Peyer's patch (tissue), 4 donors: ENCODE measurements around the gene EFNA1. TPM values are rescaled to one million over a fixed set of nuclear protein-coding genes. Genes with fewer than 3 reads are reported as not detected.
A peak's percentile ranks its signal among the peaks of the same experiment; 100 is the strongest.

Source experiments
- DNase-seq, 3 donors: peaks; one replicate each; pipeline ENCODE4 v3.0.0-alpha.2; 2017 to 2019
- H3K27ac ChIP-seq, 4 donors: fragments of 200-600 bp; sonication (generic); one replicate each; pipeline ENCODE4 v1.5.1; 2016 to 2019
- H3K27me3 ChIP-seq, 2 donors: fragments of 200-600 bp; sonication (generic); one replicate each; pipeline ENCODE4 v1.5.1; 2019
- H3K36me3 ChIP-seq, 3 donors: fragments of 200-600 bp; sonication (generic); one replicate each; pipeline ENCODE4 v1.5.1; 2016 to 2019
- H3K4me1 ChIP-seq, 4 donors: fragments of 200-600 bp; sonication (generic); one replicate each; pipeline ENCODE4 v1.5.1; 2016 to 2019
- H3K4me3 ChIP-seq, 4 donors: fragments of 200-600 bp; sonication (generic); 1 replicate in 3 of 4; 2 replicates in 1 of 4; pipeline ENCODE4 v1.5.1; 2016 to 2019; ENCODE audit warnings: mild to moderate bottlenecking in 1 of 4
- H3K9me3 ChIP-seq, 4 donors: fragments of 200-600 bp; sonication (generic); one replicate each; pipeline ENCODE4 v1.5.1; 2016 to 2019; ENCODE audit warnings: mild to moderate bottlenecking in 1 of 4
- POLR2A ChIP-seq, 2 donors: fragments of 450-650 bp; IDR thresholded peaks; one replicate each; pipeline ENCODE4 v1.5.1; 2017; ENCODE audit warnings: antibody characterized with exemption in 2 of 2, mild to moderate bottlenecking in 2 of 2, moderate library complexity in 2 of 2
- total RNA-seq, 4 donors: library from RNA; depleted of rRNA; stranded (reverse); fragments of >200 nt; gene quantifications; one replicate each; pipeline ENCODE4 v1.1.0, GENCODE V29; 2016
- TF ChIP-seq, protein P1 (sequence below), 6 experiments: fragments of 450-650 bp in 4 of 6; fragments of 200-600 bp in 2 of 6; sonication (generic) in 1 of 6; IDR thresholded peaks; one replicate each; pipeline ENCODE4 v1.5.1; 2017 to 2019; ENCODE audit warnings: antibody characterized with exemption in 6 of 6, mild to moderate bottlenecking in 3 of 6, moderate library complexity in 1 of 6

EFNA1 gene
- total RNA-seq, 4 donors from 2014 or later: 13.2 to 166 (median 145) TPM

DNA sequence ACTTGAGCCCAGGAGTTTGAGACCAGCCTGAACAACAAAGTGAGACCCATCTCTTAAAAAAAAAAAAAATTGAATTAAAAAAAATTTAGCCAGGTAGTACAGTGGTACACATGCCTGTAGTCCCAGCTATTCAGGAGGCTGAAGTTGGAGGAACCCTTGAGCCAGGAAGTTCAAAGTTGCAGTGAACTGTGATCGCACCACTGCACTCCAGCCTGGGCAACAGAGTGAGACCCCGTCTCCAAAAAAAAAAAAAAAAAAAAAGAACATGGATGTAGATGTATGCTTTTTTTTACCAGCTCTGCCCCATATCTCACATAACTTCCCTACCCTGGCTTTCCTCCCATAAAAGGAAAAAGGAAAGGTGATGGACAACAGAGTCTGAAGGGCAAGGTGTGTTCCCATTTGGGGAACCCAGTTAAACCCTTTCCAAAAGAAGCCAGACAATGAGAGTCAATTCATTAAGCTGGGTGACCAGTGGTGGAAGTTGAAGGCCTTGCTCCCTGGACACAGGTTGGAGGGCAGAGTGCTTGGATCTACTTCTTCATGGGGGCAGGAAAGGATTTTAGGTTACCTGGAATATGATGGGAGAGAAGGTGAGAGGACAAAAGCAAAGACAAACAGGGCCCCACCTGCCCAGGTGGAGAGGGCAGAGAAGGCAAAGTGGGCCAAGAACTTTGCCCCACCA lies 42.6 kb downstream of the EFNA1 start:
- peaks cover 0 to 9% (median 0%) of the 10 kb centered on the region in 3 donors for H3K36me3 ChIP-seq
- H3K4me1 ChIP-seq: peaks cover 0 to 42% (median 17%) of the 10 kb centered on the region in 4 donors
- TF ChIP-seq, protein P1, sequence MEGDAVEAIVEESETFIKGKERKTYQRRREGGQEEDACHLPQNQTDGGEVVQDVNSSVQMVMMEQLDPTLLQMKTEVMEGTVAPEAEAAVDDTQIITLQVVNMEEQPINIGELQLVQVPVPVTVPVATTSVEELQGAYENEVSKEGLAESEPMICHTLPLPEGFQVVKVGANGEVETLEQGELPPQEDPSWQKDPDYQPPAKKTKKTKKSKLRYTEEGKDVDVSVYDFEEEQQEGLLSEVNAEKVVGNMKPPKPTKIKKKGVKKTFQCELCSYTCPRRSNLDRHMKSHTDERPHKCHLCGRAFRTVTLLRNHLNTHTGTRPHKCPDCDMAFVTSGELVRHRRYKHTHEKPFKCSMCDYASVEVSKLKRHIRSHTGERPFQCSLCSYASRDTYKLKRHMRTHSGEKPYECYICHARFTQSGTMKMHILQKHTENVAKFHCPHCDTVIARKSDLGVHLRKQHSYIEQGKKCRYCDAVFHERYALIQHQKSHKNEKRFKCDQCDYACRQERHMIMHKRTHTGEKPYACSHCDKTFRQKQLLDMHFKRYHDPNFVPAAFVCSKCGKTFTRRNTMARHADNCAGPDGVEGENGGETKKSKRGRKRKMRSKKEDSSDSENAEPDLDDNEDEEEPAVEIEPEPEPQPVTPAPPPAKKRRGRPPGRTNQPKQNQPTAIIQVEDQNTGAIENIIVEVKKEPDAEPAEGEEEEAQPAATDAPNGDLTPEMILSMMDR (IDR thresholded peaks at IDR 0.05): no peak
- no peak for TF ChIP-seq POLR2A (IDR thresholded peaks at IDR 0.05)
- DNase-seq: peak in 1 of 3 donors; percentile 4
- H3K9me3 ChIP-seq: no peaks in the 10 kb centered on the region
- no peak overlapping the region for H3K27ac ChIP-seq
- H3K4me3 ChIP-seq: no peak overlapping the region
- peaks cover 0 to 4% of the 10 kb centered on the region in 2 donors for H3K27me3 ChIP-seq

DNA sequence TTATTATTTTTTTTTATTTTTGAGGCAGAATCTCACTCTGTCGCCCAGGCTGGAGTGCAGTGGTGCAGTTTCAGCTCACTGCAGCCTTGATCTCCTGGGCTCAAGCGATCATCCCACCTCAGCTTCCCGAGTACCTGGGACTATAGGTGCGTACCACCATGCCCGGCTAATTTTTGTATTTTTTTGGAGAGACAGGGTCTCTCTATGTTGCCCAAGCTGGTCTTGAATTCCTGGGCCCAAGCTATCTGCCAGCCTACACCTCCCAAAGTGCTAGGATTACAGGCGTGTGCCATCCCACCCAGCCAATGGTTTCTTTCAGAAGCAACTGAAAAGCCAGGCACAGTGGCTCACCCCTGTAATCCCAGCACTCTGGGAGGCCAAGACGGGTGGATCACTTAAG lies 43.1 kb downstream of the EFNA1 start:
- Histone ChIP-seq H3K4me3 (no peak overlapping the region), H3K36me3 (peaks cover 0 to 9% (median 0%) of the 10 kb centered on the region in 3 donors), H3K9me3 (no peaks in the 10 kb centered on the region), H3K4me1 (peaks cover 0 to 42% (median 17%) of the 10 kb centered on the region in 4 donors), H3K27me3 (peaks cover 0 to 4% of the 10 kb centered on the region in 2 donors), H3K27ac (no peak overlapping the region)
- peak in 2 of 3 donors; percentile 13 to 29 for DNase-seq
- TF ChIP-seq, protein P1 (IDR thresholded peaks at IDR 0.05): no peak
- TF ChIP-seq POLR2A (IDR thresholded peaks at IDR 0.05): no peak

DNA sequence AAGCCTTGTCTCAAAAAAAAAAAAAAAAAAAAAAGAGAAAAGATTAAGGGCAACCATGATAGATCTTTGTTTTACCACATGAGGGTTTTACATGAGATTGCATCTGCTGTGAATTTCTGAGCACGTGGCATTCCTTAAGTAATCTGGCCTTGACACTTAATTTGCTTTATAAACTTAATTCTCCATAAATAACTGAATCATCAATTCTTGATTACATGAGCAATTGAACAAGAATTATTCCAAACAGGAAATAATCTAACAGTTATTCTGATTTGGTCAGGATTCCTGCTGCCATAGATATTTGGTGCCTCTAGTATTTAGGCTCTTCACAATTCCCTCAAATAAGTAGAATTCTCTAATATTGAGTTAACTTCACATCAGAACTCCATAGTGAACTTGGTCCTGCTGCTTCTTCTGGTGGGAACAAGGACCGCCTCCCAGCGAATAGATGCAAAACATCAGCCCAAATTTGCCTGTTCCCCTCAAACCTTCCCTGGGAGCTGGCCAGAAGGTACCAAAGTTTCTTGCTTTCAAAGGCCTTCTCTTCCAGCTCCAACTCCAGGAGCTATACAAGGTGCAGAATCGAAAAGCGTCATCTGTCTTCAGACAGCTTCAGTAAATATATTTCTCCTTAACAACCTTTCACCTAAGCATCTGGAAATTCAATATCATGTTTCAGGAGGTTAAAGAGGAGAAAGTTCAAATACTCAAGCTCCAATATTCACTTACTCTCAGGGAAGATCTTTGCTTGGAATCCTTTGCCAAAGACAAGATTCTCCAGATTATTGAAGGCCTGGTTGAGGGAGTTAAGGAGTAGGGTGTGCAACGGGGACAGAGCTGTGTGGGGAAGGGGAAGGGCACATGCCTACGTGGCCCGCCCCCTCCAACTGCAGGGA lies 44.4 kb downstream of the EFNA1 start:
- Histone ChIP-seq H3K36me3 (peaks cover 0 to 9% (median 0%) of the 10 kb centered on the region in 3 donors), H3K4me1 (peaks cover 0 to 39% (median 16%) of the 10 kb centered on the region in 4 donors), H3K9me3 (no peaks in the 10 kb centered on the region), H3K27me3 (peaks cover 0 to 4% of the 10 kb centered on the region in 2 donors), H3K27ac (peak overlapping the region; percentile 87 to 91 (median 90)), H3K4me3 (peak overlapping the region; percentile 76 to 86 (median 83))
- TF ChIP-seq POLR2A (IDR thresholded peaks at IDR 0.05): no peak
- TF ChIP-seq, protein P1 (IDR thresholded peaks at IDR 0.05): no peak
- peak in 2 of 3 donors; percentile 15 to 28 for DNase-seq

DNA sequence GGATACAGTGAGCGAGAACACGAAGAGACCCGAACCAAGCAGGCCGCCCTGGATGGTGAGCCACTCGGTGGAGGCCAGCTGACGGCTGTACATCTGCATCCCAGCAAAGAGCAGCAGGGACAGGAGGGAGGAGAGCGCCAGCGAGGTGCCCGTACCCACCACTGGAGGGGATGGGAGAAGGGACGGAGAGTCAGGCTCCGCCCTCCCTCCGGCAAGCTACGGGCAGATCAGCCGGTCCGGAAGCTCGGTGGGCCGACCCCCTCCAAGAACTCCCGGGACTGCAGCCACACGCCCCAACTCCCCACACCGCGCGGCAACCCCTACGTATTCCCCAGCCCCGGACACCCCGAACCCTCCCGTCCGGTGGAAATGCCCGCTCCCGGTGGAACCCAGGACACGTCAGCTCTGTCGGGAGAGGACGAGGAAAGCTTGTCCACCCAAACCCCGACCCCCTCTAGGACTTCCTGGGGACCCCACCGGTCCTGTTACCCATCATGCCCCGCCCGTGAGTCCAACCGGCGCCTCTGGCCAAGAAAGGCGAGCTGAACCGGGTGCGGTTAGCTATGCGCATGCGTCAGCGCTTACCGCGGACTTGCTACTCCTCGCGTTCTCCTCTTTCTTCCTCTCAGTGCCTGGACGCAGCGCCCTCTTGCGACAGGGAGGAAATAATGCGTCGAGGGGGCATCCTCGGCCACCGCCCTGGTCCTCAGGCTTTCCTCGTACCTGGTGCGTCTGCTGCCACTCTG lies 45.2 kb downstream of the EFNA1 start, which contains the start of gene KRTCAP2:
KRTCAP2 (minus strand) TSS at position 573 of the 746 bp plus-strand sequence; CDS start at position 493, 80 bp downstream.
- peak within 1 kb of the TSS; percentile 76 to 86 (median 83) for H3K4me3 ChIP-seq
- peaks cover 0 to 9% (median 0%) of the 10 kb centered on the region in 3 donors for H3K36me3 ChIP-seq
- no peaks in the 10 kb centered on the region for H3K9me3 ChIP-seq
- H3K27ac ChIP-seq: peak within 1 kb of the TSS; percentile 87 to 91 (median 90)
- peak; percentile 88 to 97 (median 94) for DNase-seq
- peak; percentile 32 to 67 for TF ChIP-seq POLR2A (IDR thresholded peaks at IDR 0.05)
- TF ChIP-seq, protein P1 (IDR thresholded peaks at IDR 0.05): peak; percentile 94 to 99 (median 96)
- H3K27me3 ChIP-seq: peaks cover 0 to 4% of the 10 kb centered on the region in 2 donors
- H3K4me1 ChIP-seq: peaks cover 0 to 31% (median 12%) of the 10 kb centered on the region in 4 donors
